NCI-H2107 treated with DMSO at 0.1 percent for 48 hours (cell line): ENCODE data around the gene SLC18A2.
"Not testable (repeated sequence)": the region's sequence is repeated elsewhere in the genome, so short reads cannot be mapped to it uniquely, and the experiment has no call there.

Experiments used
- DNase-seq: peaks from one replicate; lab custom pipeline; 2025; ENCODE audit not compliant: unreplicated experiment; lab: John Stamatoyannopoulos, UW

SLC18A2 gene

GRCh38 chr10:117262291-117262902, 21.5 kb downstream of the SLC18A2 start:
- no peak for DNase-seq

- no peak for DNase-seq
Measured at GRCh38 chr10:117262903-117263293, 22.0 kb downstream of the SLC18A2 start.

- DNase-seq, result no peak
Measured at GRCh38 chr10:117264782-117265181, 23.9 kb downstream of the SLC18A2 start.

- no peak for DNase-seq
Measured at GRCh38 chr10:117266400-117266799, 25.5 kb downstream of the SLC18A2 start.

GRCh38 chr10:117266812-117267211, 25.9 kb downstream of the SLC18A2 start:
- no peak for DNase-seq

- DNase-seq, result no peak
Measured at GRCh38 chr10:117268258-117268657, 27.3 kb downstream of the SLC18A2 start.

GRCh38 chr10:117268907-117269306, 28.0 kb downstream of the SLC18A2 start:
- DNase-seq, result no peak

GRCh38 chr10:117271427-117271826, 30.5 kb downstream of the SLC18A2 start:
- DNase-seq, result no peak

GRCh38 chr10:117272195-117273076, 31.5 kb downstream of the SLC18A2 start:
- no peak for DNase-seq

GRCh38 chr10:117273980-117274379, 33.1 kb downstream of the SLC18A2 start:
- DNase-seq, result no peak

GRCh38 chr10:117274509-117274908, 33.6 kb downstream of the SLC18A2 start:
- no peak for DNase-seq

- no peak for DNase-seq
Measured at GRCh38 chr10:117275121-117275520, 34.2 kb downstream of the SLC18A2 start.

- no peak for DNase-seq
Measured at GRCh38 chr10:117277675-117278074, 36.8 kb downstream of the SLC18A2 start.

GRCh38 chr10:117284716-117285494, 44.0 kb downstream of the SLC18A2 start:
- no peak for DNase-seq

GRCh38 chr10:117290872-117291271, 50.0 kb downstream of the SLC18A2 start:
- DNase-seq, result not testable (repeated sequence)

GRCh38 chr10:117294039-117294645, 53.2 kb downstream of the SLC18A2 start:
- no peak for DNase-seq

- DNase-seq, result no peak
Measured at GRCh38 chr10:117294735-117295134, 53.8 kb downstream of the SLC18A2 start.

GRCh38 chr10:117298219-117298618, 57.3 kb downstream of the SLC18A2 start:
- no peak for DNase-seq

GRCh38 chr10:117299435-117299834, 58.5 kb downstream of the SLC18A2 start:
- no peak for DNase-seq

GRCh38 chr10:117300671-117301070, 59.8 kb downstream of the SLC18A2 start:
- DNase-seq, result no peak

- not testable (repeated sequence) for DNase-seq
Measured at GRCh38 chr10:117303451-117303850, 62.5 kb downstream of the SLC18A2 start.
